Measurements from ENCODE around the gene NPDC1. TPM values are rescaled to one million over a fixed set of nuclear protein-coding genes. Genes with fewer than 3 reads are reported as not detected.

Gene NPDC1
- total and polyA plus RNA-seq, 2 of the 8 experiments (the other 6 are each of a cell fraction or from before 2014, with no cell fraction given) = 26.2 to 44.1 TPM

- no peak for TF ChIP-seq EP300 (IDR thresholded peaks at IDR 0.05; ENCODE audit: borderline replicate concordance in 1 of 2, low read depth in 2 of 2, low read length in 2 of 2)
- no peak for TF ChIP-seq CTBP2 (IDR thresholded peaks at IDR 0.05; ENCODE audit: borderline replicate concordance, insufficient read depth, insufficient read length, low read length)
- TF ChIP-seq KDM4A (IDR thresholded peaks at IDR 0.05; ENCODE audit: low read depth, low read length, severe bottlenecking) = no peak
- TF ChIP-seq SRF (IDR thresholded peaks at IDR 0.05; ENCODE audit: low read depth, low read length) = no peak
Observed at GRCh38 chr9:137037035-137037434, 8.9 kb downstream of the NPDC1 start (continued).
